HepG2 (cell line): Measurements from ENCODE around the gene DRC7. TPM values are rescaled to one million over a fixed set of nuclear protein-coding genes. Genes with fewer than 3 reads are reported as not detected.

Experiments used
- GPN1 ChIP-seq: sonication (generic); formaldehyde crosslinking; IDR thresholded peaks from 2 replicates; pipeline ENCODE4 v1.5.1; 2020; ENCODE audit warnings: missing genetic modification reagents, borderline replicate concordance
- HNRNPK ChIP-seq: fragments of 200-400 bp; formaldehyde crosslinking; IDR thresholded peaks from 2 replicates; pipeline ENCODE4 v1.6.1; 2018; ENCODE audit warnings: low read length, low read depth, moderate library complexity, mild to moderate bottlenecking; ENCODE audit not compliant: poor library complexity, severe bottlenecking
- ZMYM4 ChIP-seq: sonication (generic); formaldehyde crosslinking; IDR thresholded peaks from 2 replicates; pipeline ENCODE4 v1.8.1; 2023; ENCODE audit warnings: mild to moderate bottlenecking, missing genetic modification reagents
- ZNF446 ChIP-seq: sonication (generic); formaldehyde crosslinking; IDR thresholded peaks from 2 replicates; pipeline ENCODE4 v1.5.0; 2020; ENCODE audit warnings: mild to moderate bottlenecking, missing genetic modification reagents
- ZNF879 ChIP-seq: sonication (generic); formaldehyde crosslinking; IDR thresholded peaks from 2 replicates; pipeline ENCODE4 v1.8.1; 2023; ENCODE audit warnings: missing genetic modification reagents
- polyA plus RNA-seq, 8 experiments: library from polyadenylated mRNA; depleted of rRNA in 3 of 8; stranded (reverse) in 7 of 8; unstranded in 1 of 8; fragments of >200 nt; fragmentation: Illumina TruSeq in 4 of 8; extraction: Trizol in 4 of 8; gene quantifications; 2 replicates each; pipeline versions ENCODE4 v1.2.1 to v1.2.3, GENCODE V29; 2011 to 2016; ENCODE audit warnings: low read depth in 4 of 8, missing spikeins in 1 of 8, mixed read lengths in 1 of 8; ENCODE audit not compliant: insufficient read depth in 1 of 8
- total RNA-seq, 5 experiments: library from RNA; depleted of rRNA; stranded (reverse); fragments of >200 nt; fragmentation: Illumina TruSeq; extraction: Trizol; gene quantifications; 2 replicates each; pipeline ENCODE4 v1.2.3, GENCODE V29; 2016; ENCODE audit warnings: low read depth in 1 of 5
- TF ChIP-seq, protein P1 (sequence below): sonication (generic); formaldehyde crosslinking; IDR thresholded peaks from 2 replicates; pipeline ENCODE4 v1.5.0; 2020; ENCODE audit warnings: mild to moderate bottlenecking, missing genetic modification reagents, borderline replicate concordance
- TF ChIP-seq, protein P2 (sequence below): IDR thresholded peaks from 2 replicates; pipeline ENCODE4 v1.6.1; 2016; ENCODE audit warnings: mild to moderate bottlenecking
- TF ChIP-seq, protein P3 (sequence below): sonication (generic); formaldehyde crosslinking; IDR thresholded peaks from 2 replicates; pipeline ENCODE4 v1.4.0; 2020; ENCODE audit warnings: missing genetic modification reagents
- TF ChIP-seq, protein P4 (sequence below): sonication (generic); formaldehyde crosslinking; IDR thresholded peaks from 2 replicates; pipeline ENCODE4 v1.9.0; 2021; ENCODE audit warnings: missing genetic modification reagents, borderline replicate concordance
- TF ChIP-seq, protein P5 (sequence below), 2 experiments: sonication (generic) in 1 of 2; formaldehyde crosslinking in 1 of 2; IDR thresholded peaks; 2 replicates each; pipeline versions ENCODE4 v1.5.1 to v1.6.1; 2011 to 2020; ENCODE audit warnings: borderline replicate concordance in 1 of 2, low read depth in 1 of 2, low read length in 1 of 2, mild to moderate bottlenecking in 1 of 2, missing genetic modification reagents in 1 of 2, moderate library complexity in 1 of 2
- TF ChIP-seq, protein P6 (sequence below): sonication (generic); formaldehyde crosslinking; conservative IDR thresholded peaks from 2 replicates; pipeline ENCODE4 v1.4.0; 2020; ENCODE audit warnings: missing genetic modification reagents

Gene DRC7
- total and polyA plus RNA-seq, 2 of the 13 experiments (the other 11 are each of a cell fraction or from before 2014, with no cell fraction given) = 2.7 to 3.4 TPM

DNA sequence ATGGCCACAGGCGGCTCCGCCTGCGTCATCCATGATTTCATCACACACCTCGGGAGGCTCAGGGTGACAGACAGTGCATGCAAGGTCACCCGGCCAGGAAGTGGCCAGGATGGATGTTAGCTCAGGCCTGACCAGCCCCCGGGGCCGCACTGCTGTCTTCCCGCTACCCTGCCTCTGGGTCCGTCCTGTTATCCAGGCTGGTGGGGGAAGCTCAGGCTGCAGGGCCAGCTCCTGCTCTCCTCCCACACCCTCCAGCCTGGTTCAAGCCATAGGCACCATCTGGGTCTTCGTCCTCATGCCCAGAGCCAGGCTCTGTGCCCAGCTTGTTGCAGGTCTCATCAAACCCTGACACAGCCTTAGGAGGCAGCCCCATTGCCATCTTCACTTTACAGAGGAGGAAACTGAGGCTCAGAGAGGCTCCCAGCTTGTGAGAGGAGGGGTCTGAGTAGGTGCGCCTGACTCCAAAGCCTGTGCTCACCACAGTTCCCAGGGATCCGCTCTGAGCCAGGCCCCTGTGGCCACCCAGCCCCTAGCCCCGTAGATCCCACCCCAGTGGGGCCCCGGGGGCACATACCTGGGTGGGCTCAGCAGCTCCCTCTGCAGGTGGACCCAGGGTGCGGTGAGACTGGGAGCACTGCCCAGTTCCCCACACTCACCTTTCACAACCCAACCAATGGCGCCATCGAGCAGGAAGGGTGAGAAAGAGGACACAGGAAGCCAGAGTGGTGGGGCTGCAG lies 26.9 kb upstream of the DRC7 start (continued):
- TF ChIP-seq, protein P1, sequence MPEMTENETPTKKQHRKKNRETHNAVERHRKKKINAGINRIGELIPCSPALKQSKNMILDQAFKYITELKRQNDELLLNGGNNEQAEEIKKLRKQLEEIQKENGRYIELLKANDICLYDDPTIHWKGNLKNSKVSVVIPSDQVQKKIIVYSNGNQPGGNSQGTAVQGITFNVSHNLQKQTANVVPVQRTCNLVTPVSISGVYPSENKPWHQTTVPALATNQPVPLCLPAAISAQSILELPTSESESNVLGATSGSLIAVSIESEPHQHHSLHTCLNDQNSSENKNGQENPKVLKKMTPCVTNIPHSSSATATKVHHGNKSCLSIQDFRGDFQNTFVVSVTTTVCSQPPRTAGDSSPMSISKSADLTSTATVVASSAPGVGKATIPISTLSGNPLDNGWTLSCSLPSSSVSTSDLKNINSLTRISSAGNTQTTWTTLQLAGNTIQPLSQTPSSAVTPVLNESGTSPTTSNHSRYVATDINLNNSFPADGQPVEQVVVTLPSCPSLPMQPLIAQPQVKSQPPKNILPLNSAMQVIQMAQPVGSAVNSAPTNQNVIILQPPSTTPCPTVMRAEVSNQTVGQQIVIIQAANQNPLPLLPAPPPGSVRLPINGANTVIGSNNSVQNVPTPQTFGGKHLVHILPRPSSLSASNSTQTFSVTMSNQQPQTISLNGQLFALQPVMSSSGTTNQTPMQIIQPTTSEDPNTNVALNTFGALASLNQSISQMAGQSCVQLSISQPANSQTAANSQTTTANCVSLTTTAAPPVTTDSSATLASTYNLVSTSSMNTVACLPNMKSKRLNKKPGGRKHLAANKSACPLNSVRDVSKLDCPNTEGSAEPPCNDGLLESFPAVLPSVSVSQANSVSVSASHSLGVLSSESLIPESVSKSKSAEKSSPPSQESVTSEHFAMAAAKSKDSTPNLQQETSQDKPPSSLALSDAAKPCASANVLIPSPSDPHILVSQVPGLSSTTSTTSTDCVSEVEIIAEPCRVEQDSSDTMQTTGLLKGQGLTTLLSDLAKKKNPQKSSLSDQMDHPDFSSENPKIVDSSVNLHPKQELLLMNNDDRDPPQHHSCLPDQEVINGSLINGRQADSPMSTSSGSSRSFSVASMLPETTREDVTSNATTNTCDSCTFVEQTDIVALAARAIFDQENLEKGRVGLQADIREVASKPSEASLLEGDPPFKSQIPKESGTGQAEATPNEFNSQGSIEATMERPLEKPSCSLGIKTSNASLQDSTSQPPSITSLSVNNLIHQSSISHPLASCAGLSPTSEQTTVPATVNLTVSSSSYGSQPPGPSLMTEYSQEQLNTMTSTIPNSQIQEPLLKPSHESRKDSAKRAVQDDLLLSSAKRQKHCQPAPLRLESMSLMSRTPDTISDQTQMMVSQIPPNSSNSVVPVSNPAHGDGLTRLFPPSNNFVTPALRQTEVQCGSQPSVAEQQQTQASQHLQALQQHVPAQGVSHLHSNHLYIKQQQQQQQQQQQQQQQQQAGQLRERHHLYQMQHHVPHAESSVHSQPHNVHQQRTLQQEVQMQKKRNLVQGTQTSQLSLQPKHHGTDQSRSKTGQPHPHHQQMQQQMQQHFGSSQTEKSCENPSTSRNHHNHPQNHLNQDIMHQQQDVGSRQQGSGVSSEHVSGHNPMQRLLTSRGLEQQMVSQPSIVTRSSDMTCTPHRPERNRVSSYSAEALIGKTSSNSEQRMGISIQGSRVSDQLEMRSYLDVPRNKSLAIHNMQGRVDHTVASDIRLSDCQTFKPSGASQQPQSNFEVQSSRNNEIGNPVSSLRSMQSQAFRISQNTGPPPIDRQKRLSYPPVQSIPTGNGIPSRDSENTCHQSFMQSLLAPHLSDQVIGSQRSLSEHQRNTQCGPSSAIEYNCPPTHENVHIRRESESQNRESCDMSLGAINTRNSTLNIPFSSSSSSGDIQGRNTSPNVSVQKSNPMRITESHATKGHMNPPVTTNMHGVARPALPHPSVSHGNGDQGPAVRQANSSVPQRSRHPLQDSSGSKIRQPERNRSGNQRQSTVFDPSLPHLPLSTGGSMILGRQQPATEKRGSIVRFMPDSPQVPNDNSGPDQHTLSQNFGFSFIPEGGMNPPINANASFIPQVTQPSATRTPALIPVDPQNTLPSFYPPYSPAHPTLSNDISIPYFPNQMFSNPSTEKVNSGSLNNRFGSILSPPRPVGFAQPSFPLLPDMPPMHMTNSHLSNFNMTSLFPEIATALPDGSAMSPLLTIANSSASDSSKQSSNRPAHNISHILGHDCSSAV (CRISPR knock-in tag) = no peak
- TF ChIP-seq, protein P2, sequence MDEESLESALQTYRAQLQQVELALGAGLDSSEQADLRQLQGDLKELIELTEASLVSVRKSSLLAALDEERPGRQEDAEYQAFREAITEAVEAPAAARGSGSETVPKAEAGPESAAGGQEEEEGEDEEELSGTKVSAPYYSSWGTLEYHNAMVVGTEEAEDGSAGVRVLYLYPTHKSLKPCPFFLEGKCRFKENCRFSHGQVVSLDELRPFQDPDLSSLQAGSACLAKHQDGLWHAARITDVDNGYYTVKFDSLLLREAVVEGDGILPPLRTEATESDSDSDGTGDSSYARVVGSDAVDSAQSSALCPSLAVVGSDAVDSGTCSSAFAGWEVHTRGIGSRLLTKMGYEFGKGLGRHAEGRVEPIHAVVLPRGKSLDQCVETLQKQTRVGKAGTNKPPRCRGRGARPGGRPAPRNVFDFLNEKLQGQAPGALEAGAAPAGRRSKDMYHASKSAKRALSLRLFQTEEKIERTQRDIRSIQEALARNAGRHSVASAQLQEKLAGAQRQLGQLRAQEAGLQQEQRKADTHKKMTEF = peak; percentile 91; the same call in 1 of the 2 replicates
- TF ChIP-seq, protein P3, sequence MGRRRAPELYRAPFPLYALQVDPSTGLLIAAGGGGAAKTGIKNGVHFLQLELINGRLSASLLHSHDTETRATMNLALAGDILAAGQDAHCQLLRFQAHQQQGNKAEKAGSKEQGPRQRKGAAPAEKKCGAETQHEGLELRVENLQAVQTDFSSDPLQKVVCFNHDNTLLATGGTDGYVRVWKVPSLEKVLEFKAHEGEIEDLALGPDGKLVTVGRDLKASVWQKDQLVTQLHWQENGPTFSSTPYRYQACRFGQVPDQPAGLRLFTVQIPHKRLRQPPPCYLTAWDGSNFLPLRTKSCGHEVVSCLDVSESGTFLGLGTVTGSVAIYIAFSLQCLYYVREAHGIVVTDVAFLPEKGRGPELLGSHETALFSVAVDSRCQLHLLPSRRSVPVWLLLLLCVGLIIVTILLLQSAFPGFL = no peak
- TF ChIP-seq, protein P4, sequence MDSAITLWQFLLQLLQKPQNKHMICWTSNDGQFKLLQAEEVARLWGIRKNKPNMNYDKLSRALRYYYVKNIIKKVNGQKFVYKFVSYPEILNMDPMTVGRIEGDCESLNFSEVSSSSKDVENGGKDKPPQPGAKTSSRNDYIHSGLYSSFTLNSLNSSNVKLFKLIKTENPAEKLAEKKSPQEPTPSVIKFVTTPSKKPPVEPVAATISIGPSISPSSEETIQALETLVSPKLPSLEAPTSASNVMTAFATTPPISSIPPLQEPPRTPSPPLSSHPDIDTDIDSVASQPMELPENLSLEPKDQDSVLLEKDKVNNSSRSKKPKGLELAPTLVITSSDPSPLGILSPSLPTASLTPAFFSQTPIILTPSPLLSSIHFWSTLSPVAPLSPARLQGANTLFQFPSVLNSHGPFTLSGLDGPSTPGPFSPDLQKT (CRISPR knock-in tag) = no peak
- TF ChIP-seq, protein P5, sequence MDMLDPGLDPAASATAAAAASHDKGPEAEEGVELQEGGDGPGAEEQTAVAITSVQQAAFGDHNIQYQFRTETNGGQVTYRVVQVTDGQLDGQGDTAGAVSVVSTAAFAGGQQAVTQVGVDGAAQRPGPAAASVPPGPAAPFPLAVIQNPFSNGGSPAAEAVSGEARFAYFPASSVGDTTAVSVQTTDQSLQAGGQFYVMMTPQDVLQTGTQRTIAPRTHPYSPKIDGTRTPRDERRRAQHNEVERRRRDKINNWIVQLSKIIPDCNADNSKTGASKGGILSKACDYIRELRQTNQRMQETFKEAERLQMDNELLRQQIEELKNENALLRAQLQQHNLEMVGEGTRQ (IDR thresholded peaks at IDR 0.05; ENCODE audit: low read depth, low read length) = no peak
- TF ChIP-seq, protein P5 (CRISPR knock-in tag; IDR thresholded peaks at IDR 0.05; ENCODE audit: borderline replicate concordance) = no peak
- no peak for TF ChIP-seq GPN1 (CRISPR knock-in tag)
- TF ChIP-seq, protein P6, sequence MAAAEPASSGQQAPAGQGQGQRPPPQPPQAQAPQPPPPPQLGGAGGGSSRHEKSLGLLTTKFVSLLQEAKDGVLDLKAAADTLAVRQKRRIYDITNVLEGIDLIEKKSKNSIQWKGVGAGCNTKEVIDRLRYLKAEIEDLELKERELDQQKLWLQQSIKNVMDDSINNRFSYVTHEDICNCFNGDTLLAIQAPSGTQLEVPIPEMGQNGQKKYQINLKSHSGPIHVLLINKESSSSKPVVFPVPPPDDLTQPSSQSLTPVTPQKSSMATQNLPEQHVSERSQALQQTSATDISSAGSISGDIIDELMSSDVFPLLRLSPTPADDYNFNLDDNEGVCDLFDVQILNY = peak; percentile 51; the same call in 1 of the 2 replicates
- no peak for TF ChIP-seq ZNF446 (CRISPR knock-in tag)
- no peak for TF ChIP-seq HNRNPK
- TF ChIP-seq ZNF879 (CRISPR knock-in tag) = no peak
- 0 out of 2 replicates have a peak, but pooled peaks have one; percentile 67 for TF ChIP-seq ZMYM4
